GM12875 (cell line): ENCODE measurements around the gene ATP6AP1.

Source experiments
- H3K4me3 ChIP-seq: one replicate; pipeline ENCODE4 v1.5.1; 2011; ENCODE audit warnings: low read depth, low read length, control low read depth
- TF ChIP-seq, protein P1 (sequence below): IDR thresholded peaks from 2 replicates; pipeline ENCODE4 v1.5.1; 2011; ENCODE audit warnings: low read depth, mild to moderate bottlenecking, control low read depth, inconsistent platforms, low read length, moderate library complexity, borderline replicate concordance; ENCODE audit not compliant: insufficient read depth

The ATP6AP1 gene

DNA sequence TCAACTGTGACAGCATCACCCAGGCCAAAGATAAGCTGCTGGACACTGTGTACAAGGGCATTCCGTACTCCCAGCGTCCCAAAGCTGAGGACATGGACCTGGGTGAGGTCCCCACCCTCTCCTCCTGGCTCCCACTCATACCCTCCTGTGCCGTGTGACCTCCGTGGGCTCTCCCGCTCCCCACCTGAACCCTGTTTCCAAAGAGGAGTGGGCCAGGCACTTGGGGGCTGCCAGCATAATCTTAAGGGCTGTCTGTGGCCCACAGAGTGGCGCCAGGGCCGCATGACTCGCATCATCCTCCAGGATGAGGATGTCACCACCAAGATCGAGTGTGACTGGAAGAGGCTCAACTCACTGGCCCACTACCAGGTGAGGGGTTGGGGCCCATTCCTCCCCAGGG lies 40.6 kb downstream of the ATP6AP1 start:
- TF ChIP-seq, protein P1, sequence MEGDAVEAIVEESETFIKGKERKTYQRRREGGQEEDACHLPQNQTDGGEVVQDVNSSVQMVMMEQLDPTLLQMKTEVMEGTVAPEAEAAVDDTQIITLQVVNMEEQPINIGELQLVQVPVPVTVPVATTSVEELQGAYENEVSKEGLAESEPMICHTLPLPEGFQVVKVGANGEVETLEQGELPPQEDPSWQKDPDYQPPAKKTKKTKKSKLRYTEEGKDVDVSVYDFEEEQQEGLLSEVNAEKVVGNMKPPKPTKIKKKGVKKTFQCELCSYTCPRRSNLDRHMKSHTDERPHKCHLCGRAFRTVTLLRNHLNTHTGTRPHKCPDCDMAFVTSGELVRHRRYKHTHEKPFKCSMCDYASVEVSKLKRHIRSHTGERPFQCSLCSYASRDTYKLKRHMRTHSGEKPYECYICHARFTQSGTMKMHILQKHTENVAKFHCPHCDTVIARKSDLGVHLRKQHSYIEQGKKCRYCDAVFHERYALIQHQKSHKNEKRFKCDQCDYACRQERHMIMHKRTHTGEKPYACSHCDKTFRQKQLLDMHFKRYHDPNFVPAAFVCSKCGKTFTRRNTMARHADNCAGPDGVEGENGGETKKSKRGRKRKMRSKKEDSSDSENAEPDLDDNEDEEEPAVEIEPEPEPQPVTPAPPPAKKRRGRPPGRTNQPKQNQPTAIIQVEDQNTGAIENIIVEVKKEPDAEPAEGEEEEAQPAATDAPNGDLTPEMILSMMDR, result no peak
- H3K4me3 ChIP-seq, result no peak overlapping the region

DNA sequence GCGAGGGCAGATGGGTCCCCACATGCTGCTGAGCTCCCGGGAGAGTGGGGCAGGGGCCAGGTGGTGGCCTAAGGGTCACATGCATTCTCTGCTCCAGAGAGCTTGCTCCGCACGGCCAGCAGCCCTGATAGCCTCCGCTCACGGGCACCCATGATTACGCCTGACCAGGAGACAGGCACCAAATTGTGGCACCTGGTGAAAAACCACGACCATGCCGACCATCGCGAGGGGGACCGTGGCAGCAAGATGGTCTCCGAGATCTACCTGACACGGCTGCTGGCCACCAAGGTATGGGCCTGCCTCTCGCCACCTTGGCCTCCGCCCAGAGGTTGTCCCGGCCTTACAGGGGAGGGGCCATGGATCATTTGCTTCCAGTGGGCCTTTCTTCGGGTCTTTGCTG lies 41.4 kb downstream of the ATP6AP1 start:
- no peak overlapping the region for H3K4me3 ChIP-seq
- TF ChIP-seq, protein P1, result no peak

DNA sequence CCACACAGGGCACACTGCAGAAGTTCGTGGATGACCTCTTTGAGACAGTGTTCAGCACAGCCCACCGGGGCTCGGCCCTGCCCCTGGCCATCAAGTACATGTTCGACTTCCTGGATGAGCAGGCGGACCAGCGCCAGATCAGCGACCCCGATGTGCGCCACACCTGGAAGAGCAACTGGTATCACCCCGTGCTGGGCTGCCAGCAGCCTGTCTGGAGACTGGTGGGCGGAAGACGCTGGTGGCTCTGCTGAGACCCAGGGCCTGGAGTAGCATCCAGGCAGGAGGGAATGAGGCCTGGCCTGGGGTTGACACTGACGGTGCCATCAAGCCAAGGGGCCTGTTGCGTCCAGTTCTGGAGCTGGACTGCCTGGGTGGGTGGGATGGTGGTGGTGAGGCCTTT lies 42.0 kb downstream of the ATP6AP1 start:
- no peak overlapping the region for H3K4me3 ChIP-seq
- TF ChIP-seq, protein P1, result no peak

DNA sequence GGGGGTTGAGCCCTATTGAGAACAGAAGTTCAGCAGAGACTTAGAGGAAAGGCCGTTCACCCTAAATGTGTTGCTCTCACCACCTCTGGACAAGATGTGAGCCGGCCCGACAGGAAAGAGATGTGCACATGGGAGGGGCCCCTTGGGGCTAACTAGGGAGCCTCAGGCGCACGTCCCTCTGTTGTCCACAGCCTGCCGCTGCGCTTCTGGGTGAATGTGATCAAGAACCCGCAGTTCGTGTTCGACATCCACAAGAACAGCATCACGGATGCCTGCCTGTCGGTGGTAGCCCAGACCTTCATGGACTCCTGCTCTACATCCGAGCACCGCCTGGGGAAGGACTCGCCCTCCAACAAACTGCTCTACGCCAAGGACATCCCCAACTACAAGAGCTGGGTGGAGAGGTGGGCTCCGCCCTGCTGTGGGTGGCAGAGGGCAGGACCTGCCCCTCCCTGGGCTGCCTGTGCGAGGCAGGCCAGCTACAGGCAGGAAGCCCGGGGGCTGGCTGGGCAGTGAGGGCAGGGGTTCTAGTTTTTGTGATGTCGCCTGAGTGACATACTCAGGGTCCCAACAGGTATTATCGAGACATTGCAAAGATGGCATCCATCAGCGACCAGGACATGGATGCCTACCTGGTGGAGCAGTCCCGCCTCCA lies 42.6 kb downstream of the ATP6AP1 start:
- TF ChIP-seq, protein P1, result no peak
- no peak overlapping the region for H3K4me3 ChIP-seq

DNA sequence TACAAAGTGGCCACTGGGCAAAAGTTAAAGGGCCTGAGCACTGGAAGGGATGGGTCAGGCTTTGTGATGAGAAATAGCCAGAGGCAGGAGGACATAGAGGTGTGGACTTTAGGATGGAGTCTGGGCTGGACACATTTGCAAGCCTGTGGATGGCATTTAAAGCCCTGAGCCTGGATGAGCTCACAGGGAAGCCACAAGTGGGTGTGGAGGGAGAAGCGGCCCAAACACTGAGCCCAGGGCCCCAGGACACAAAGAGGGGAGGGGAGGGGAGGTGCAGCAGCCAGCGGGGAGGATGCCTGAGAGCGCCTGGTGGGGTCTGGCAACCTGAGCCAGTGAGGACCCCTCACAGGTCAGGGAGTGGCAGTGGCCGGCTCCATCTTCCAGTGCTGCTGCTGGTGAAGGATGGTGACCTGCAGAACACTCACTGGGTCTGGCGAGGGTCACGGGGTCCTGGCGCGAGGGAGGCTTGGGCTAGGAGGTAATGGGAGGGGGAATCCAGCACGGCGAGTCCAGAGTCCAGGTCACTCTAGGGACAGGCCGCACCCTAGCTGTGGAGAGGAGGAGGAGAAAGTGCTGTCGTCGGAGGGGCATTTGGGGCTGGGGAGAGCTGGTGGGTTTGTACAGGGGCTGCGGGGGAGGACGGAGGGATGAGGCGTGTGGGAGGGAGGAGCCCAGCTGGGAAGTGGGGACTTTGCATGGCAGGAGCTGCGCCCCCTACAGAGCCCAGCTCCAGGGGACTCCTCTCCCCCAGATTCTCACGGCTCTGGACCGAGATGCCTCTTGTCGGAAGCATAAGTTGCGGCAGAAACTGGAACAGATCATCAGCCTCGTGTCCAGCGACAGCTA lies 43.6 kb downstream of the ATP6AP1 start:
- TF ChIP-seq, protein P1, result no peak
- no peak overlapping the region for H3K4me3 ChIP-seq

DNA sequence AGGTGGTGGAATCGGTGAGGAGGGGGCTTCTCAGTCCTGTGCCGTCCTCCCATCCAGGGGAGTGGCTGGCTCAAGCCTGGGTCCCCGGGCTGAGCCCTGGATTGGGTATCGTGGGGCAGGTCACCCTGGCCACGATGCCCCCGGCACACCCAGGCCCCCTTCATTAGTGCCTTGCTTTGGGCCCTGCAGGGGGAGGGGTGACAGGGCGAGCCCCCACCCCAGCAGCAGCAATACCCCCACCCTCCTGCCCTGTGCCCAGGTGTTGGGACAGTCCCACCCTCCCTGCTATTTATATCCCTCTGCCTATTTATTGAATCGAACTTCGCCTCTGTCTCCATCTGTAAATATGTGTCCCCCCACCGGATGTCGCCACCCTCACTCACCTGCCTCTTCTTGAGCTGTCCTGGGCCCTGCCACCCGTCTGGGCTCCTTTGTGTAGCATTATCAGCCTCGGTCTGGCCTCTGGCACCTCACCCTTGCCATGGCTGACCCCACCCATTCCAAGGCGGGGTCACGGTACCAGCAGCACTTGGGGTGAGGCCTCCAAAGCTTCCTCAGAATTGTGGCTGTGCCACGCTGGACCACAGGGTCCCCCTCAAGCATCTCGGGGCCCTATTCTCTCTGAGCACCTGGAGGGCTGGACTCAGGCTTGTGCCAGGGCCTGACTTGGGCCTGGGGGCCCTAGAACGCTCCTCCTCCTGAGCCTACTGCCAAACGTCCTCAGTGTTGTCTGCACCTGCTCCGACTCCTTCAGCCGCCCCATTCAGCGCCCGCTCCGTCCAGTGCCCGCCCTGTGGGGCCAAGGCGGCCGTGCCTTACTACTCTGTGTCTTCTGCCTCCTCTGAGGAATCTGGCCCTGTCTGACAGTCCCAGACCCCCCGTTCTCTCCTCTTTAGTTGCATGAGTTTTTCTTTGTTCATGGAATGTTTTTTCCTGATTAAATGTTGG lies 44.5 kb downstream of the ATP6AP1 start:
- H3K4me3 ChIP-seq, result no peak overlapping the region
- TF ChIP-seq, protein P1, result no peak
